K562 (cell line): ENCODE data around the gene C1QTNF12. TPM values are rescaled to one million over a fixed set of nuclear protein-coding genes. Genes with fewer than 3 reads are reported as not detected.
A peak's percentile ranks its signal among the peaks of the same experiment; 100 is the strongest.

Experiments used
- ATAC-seq: fragments of 200-7000 bp; cut with Tn5 transposase; 3 replicates; pipeline ENCODE4 v1.9.1; 2020; ENCODE audit warnings: moderate library complexity
- BruUV-seq: library from RNA; stranded (reverse); fragments of 400-500 nt; replicated peaks from 2 replicates; lab custom pipeline; 2021; lab: Mats Ljungman, UMichigan
- CTCF ChIA-PET: fragments of 300-600 bp; formaldehyde crosslinking; extraction: SDS; loops from one replicate; lab custom pipeline; 2021; ENCODE audit warnings: low intra/inter-chr PET ratio; lab: Yijun Ruan, JAX
- POLR2A ChIA-PET: fragments of 300-600, 350-650 bp; sonication (Branson Sonifier 250); formaldehyde crosslinking; extraction: SDS; loops from one replicate; lab custom pipeline; 2021; ENCODE audit warnings: antibody characterized with exemption, inconsistent platforms; lab: Yijun Ruan, JAX
- DNase-seq, 4 experiments: peaks; one replicate each; pipeline versions ENCODE4 v3.0.0 to v3.0.0-alpha.2; 2011 to 2018; ENCODE audit warnings: low spot score in 3 of 4, mixed read lengths in 3 of 4; ENCODE audit errors: extremely low read depth in 1 of 4
- FAIRE-seq: peaks from 2 replicates; lab custom pipeline; 2011; peaks lifted over from hg19 to GRCh38; lab: Jason Lieb, UNC
- H2AFZ ChIP-seq: 2 replicates; pipeline ENCODE4 v1.6.0; 2011; ENCODE audit warnings: low read depth, low read length, control low read depth, inconsistent platforms
- H3K27ac ChIP-seq: fragments of 200-600 bp; 3 replicates; pipeline ENCODE4 v1.8.0; 2011; ENCODE audit warnings: low read depth, mild to moderate bottlenecking, control low read depth, inconsistent platforms, low read length, moderate library complexity, mixed read lengths; ENCODE audit errors: extremely low read depth
- H3K27me3 ChIP-seq, 2 experiments: fragments of 300-600 bp in 1 of 2; 2 replicates in 1 of 2; 3 replicates in 1 of 2; pipeline versions ENCODE4 v1.6.0 to v1.8.0; 2011; ENCODE audit warnings: inconsistent platforms in 2 of 2, low read length in 2 of 2, mild to moderate bottlenecking in 1 of 2, mixed read lengths in 1 of 2, moderate library complexity in 1 of 2; ENCODE audit not compliant: control insufficient read depth in 2 of 2, insufficient read depth in 2 of 2
- H3K36me3 ChIP-seq: fragments of 300-600 bp; 3 replicates; pipeline ENCODE4 v1.8.0; 2011; ENCODE audit warnings: mild to moderate bottlenecking, low read length, inconsistent platforms; ENCODE audit not compliant: control insufficient read depth, insufficient read depth
- H3K4me1 ChIP-seq, 2 experiments: fragments of 200-600 bp in 1 of 2; replicated peaks in 1 of 2; 2 replicates in 1 of 2; 3 replicates in 1 of 2; pipeline versions ENCODE4 v1.5.1 to v1.8.0; 2011; ENCODE audit warnings: inconsistent platforms in 2 of 2, low read length in 2 of 2, mild to moderate bottlenecking in 1 of 2, mixed read lengths in 1 of 2, moderate library complexity in 1 of 2; ENCODE audit not compliant: control insufficient read depth in 2 of 2, insufficient read depth in 2 of 2
- H3K4me2 ChIP-seq: 2 replicates; pipeline ENCODE4 v1.6.1; 2011; ENCODE audit warnings: low read length, control low read depth, inconsistent platforms, mixed read lengths; ENCODE audit not compliant: insufficient read depth
- H3K4me3 ChIP-seq: fragments of 200-600 bp; sonication (generic), shearing (Covaris generic); 2 replicates; pipeline ENCODE4 v1.5.1; 2016; ENCODE audit warnings: control low read depth, inconsistent platforms
- H3K79me2 ChIP-seq: fragments of 200-600 bp; 3 replicates; pipeline ENCODE4 v1.8.0; 2011; ENCODE audit warnings: low read length, inconsistent platforms; ENCODE audit not compliant: control insufficient read depth, insufficient read depth
- H3K9ac ChIP-seq, 2 experiments: 2 replicates each; pipeline versions ENCODE4 v1.6.0 to v1.6.1; 2011; ENCODE audit warnings: low read depth in 2 of 2, low read length in 2 of 2, control low read depth in 1 of 2, inconsistent platforms in 1 of 2, mild to moderate bottlenecking in 1 of 2, mixed read lengths in 1 of 2; ENCODE audit not compliant: insufficient read depth in 1 of 2
- H3K9me1 ChIP-seq: one replicate; pipeline ENCODE4 v1.6.0; 2011; ENCODE audit warnings: inconsistent platforms, mild to moderate bottlenecking, low read length, moderate library complexity; ENCODE audit not compliant: control insufficient read depth, insufficient read depth
- H3K9me3 ChIP-seq: replicated peaks from 2 replicates; pipeline ENCODE4 v1.5.1; 2011; ENCODE audit warnings: low read depth, low read length, inconsistent platforms; ENCODE audit not compliant: control insufficient read depth, insufficient read depth
- H4K20me1 ChIP-seq: replicated peaks from 2 replicates; pipeline ENCODE4 v1.6.1; 2011; ENCODE audit warnings: low read length, inconsistent platforms, mixed read lengths; ENCODE audit not compliant: control insufficient read depth, insufficient read depth
- CBX3 ChIP-seq, 2 experiments: IDR thresholded peaks; 1 replicate in 1 of 2; 2 replicates in 1 of 2; pipeline ENCODE4 v1.6.1; 2012; ENCODE audit warnings: inconsistent platforms in 2 of 2, low read length in 2 of 2, borderline replicate concordance in 1 of 2, control low read depth in 1 of 2
- NR2C1 ChIP-seq, 2 experiments: fragments of 450-650 bp; IDR thresholded peaks; 2 replicates each; pipeline ENCODE4 v1.6.1; 2017; ENCODE audit warnings: mild to moderate bottlenecking in 2 of 2, antibody characterized with exemption in 1 of 2, inconsistent platforms in 1 of 2, missing compliant biosample characterization in 1 of 2, missing genetic modification characterization in 1 of 2
- SUPT5H ChIP-seq: fragments of 450-650 bp; IDR thresholded peaks from 2 replicates; pipeline ENCODE4 v1.6.1; 2016
- TRIM24 ChIP-seq, 2 experiments: fragments of 450-650 bp; IDR thresholded peaks; 2 replicates each; pipeline ENCODE4 v1.6.1; 2016
- TRIM28 ChIP-seq: fragments of 450-650 bp; IDR thresholded peaks from 2 replicates; pipeline ENCODE4 v1.6.1; 2017
- ZKSCAN8 ChIP-seq: fragments of 200-800 bp; sonication (Bioruptor generic); IDR thresholded peaks from 2 replicates; pipeline ENCODE4 v1.6.1; 2016; ENCODE audit warnings: missing genetic modification characterization, missing compliant biosample characterization
- ZNF280A ChIP-seq: fragments of 450-650 bp; IDR thresholded peaks from 2 replicates; pipeline ENCODE4 v1.6.1; 2018; ENCODE audit warnings: mild to moderate bottlenecking, low read depth; ENCODE audit not compliant: partially characterized antibody
- WGBS: fragments of 100-300 bp; shearing (Covaris generic); methylation state at CpG from one replicate; pipeline ENCODE4 v1.1.6; 2016; ENCODE audit warnings: low coverage, mixed read lengths; ENCODE audit not compliant: insufficient coverage; ENCODE audit errors: missing lambda C conversion rate; 5-methylcytosine and 5-hydroxymethylcytosine counted together
- in situ Hi-C: fragments of 300-500 bp; cut with MboI; formaldehyde crosslinking; loops from 4 replicates; pipeline ENCODE4 v1.15.0; 2018; ENCODE audit warnings: inconsistent platforms, mixed read lengths
- intact Hi-C: fragments of 100-400 bp; cut with micrococcal nuclease; formaldehyde crosslinking; loops from 2 replicates; pipeline ENCODE4 v1.14.2; 2022
- polyA plus RNA-seq, 8 experiments: library from polyadenylated mRNA; depleted of rRNA in 4 of 8; stranded (reverse) in 5 of 8; unstranded in 3 of 8; fragments of >200 nt; fragmentation: Nextera tagmentation in 2 of 8; fragmentation: Illumina TruSeq in 1 of 8; extraction: Ambion mirVana in 2 of 8; extraction: Trizol in 1 of 8; gene quantifications; 2 replicates each; pipeline versions ENCODE4 v1.2.1 to v1.2.3, GENCODE V29; 2011 to 2014; ENCODE audit warnings: inconsistent platforms in 1 of 8, missing spikeins in 1 of 8
- total RNA-seq, 7 experiments: library from RNA; depleted of rRNA in 6 of 7; stranded (reverse); fragments of >200 nt in 6 of 7; fragmentation: Illumina TruSeq in 2 of 7; extraction: Trizol in 2 of 7; gene quantifications; 2 replicates each; pipeline versions ENCODE4 v1.2.1 to v1.2.3, GENCODE V29; 2011 to 2021; ENCODE audit warnings: low replicate concordance in 1 of 7
- TF ChIP-seq, protein P1 (sequence below): fragments of 200-600 bp; sonication (generic); IDR thresholded peaks from one replicate; pipeline ENCODE4 v1.6.1; 2012; ENCODE audit warnings: mild to moderate bottlenecking, low read depth, low read length, inconsistent platforms

The C1QTNF12 gene
- total and polyA plus RNA-seq, 9 of the 15 experiments (the other 6 are each of a cell fraction or from before 2014, with no cell fraction given) = 0.11 to 4.3 (median 0.93) TPM; not detected in 3

DNA sequence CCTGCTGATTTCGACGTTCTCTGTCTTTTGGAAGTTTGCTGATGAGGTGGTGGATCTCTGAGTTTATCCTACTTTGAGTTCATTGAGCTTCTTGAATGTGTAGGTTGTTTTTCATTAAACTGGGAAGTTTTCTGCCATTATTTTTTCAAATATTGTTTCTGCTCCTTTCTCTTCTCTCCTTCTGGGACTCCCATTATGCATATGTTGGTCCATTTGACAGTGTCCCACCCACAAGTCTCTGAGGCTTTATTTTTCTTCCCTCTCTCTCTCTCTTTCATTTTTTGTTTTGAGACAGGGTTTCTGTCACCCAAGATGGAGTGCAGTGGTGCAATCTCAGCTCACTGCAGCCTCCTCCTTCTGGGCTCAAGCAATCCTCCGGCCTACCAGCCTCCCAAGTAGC is 51.8 kb downstream of the C1QTNF12 start:
- no peak overlapping the region for H3K9ac ChIP-seq
- H3K79me2 ChIP-seq = no peaks in the 10 kb centered on the region
- DNase-seq (no peak), FAIRE-seq (no peak)
- POLR2A ChIA-PET = no interaction called here
- intact Hi-C loops = no loop called here
- in situ Hi-C loops = no loop called here
- no peak overlapping the region for H3K27ac ChIP-seq
- H3K4me1 ChIP-seq = peaks cover 0 to 29% of the 10 kb centered on the region in 2 experiments; a peak in 2 of 5 replicates
- H3K36me3 ChIP-seq = no peaks in the 10 kb centered on the region
- no peaks in the 10 kb centered on the region for H3K9me1 ChIP-seq
- TF ChIP-seq, protein P1, sequence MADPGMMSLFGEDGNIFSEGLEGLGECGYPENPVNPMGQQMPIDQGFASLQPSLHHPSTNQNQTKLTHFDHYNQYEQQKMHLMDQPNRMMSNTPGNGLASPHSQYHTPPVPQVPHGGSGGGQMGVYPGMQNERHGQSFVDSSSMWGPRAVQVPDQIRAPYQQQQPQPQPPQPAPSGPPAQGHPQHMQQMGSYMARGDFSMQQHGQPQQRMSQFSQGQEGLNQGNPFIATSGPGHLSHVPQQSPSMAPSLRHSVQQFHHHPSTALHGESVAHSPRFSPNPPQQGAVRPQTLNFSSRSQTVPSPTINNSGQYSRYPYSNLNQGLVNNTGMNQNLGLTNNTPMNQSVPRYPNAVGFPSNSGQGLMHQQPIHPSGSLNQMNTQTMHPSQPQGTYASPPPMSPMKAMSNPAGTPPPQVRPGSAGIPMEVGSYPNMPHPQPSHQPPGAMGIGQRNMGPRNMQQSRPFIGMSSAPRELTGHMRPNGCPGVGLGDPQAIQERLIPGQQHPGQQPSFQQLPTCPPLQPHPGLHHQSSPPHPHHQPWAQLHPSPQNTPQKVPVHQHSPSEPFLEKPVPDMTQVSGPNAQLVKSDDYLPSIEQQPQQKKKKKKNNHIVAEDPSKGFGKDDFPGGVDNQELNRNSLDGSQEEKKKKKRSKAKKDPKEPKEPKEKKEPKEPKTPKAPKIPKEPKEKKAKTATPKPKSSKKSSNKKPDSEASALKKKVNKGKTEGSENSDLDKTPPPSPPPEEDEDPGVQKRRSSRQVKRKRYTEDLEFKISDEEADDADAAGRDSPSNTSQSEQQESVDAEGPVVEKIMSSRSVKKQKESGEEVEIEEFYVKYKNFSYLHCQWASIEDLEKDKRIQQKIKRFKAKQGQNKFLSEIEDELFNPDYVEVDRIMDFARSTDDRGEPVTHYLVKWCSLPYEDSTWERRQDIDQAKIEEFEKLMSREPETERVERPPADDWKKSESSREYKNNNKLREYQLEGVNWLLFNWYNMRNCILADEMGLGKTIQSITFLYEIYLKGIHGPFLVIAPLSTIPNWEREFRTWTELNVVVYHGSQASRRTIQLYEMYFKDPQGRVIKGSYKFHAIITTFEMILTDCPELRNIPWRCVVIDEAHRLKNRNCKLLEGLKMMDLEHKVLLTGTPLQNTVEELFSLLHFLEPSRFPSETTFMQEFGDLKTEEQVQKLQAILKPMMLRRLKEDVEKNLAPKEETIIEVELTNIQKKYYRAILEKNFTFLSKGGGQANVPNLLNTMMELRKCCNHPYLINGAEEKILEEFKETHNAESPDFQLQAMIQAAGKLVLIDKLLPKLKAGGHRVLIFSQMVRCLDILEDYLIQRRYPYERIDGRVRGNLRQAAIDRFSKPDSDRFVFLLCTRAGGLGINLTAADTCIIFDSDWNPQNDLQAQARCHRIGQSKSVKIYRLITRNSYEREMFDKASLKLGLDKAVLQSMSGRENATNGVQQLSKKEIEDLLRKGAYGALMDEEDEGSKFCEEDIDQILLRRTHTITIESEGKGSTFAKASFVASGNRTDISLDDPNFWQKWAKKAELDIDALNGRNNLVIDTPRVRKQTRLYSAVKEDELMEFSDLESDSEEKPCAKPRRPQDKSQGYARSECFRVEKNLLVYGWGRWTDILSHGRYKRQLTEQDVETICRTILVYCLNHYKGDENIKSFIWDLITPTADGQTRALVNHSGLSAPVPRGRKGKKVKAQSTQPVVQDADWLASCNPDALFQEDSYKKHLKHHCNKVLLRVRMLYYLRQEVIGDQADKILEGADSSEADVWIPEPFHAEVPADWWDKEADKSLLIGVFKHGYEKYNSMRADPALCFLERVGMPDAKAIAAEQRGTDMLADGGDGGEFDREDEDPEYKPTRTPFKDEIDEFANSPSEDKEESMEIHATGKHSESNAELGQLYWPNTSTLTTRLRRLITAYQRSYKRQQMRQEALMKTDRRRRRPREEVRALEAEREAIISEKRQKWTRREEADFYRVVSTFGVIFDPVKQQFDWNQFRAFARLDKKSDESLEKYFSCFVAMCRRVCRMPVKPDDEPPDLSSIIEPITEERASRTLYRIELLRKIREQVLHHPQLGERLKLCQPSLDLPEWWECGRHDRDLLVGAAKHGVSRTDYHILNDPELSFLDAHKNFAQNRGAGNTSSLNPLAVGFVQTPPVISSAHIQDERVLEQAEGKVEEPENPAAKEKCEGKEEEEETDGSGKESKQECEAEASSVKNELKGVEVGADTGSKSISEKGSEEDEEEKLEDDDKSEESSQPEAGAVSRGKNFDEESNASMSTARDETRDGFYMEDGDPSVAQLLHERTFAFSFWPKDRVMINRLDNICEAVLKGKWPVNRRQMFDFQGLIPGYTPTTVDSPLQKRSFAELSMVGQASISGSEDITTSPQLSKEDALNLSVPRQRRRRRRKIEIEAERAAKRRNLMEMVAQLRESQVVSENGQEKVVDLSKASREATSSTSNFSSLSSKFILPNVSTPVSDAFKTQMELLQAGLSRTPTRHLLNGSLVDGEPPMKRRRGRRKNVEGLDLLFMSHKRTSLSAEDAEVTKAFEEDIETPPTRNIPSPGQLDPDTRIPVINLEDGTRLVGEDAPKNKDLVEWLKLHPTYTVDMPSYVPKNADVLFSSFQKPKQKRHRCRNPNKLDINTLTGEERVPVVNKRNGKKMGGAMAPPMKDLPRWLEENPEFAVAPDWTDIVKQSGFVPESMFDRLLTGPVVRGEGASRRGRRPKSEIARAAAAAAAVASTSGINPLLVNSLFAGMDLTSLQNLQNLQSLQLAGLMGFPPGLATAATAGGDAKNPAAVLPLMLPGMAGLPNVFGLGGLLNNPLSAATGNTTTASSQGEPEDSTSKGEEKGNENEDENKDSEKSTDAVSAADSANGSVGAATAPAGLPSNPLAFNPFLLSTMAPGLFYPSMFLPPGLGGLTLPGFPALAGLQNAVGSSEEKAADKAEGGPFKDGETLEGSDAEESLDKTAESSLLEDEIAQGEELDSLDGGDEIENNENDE = no peak
- TF ChIP-seq SUPT5H = no peak
- peak; percentile 92 for TF ChIP-seq TRIM28
- TF ChIP-seq ZNF280A = peak; percentile 22
- TF ChIP-seq CBX3 (IDR thresholded peaks at IDR 0.05; ENCODE audit: borderline replicate concordance in 1 of 2, low read length in 2 of 2) = peak in 1 of 2 experiments; percentile 87; a peak in 2 of 3 replicates
- peak in 1 of 2 experiments; percentile 39; a peak in 1 of 4 replicates for TF ChIP-seq TRIM24 (IDR thresholded peaks at IDR 0.05)
- no peak for TF ChIP-seq ZKSCAN8
- TF ChIP-seq NR2C1 (IDR thresholded peaks at IDR 0.05) = no peak
- TF ChIP-seq NR2C1 (tag; IDR thresholded peaks at IDR 0.05) = no peak
- TF ChIP-seq, all 486 proteins: peak for 4
- H3K4me3 ChIP-seq = no peak overlapping the region
- H3K9me3 ChIP-seq = peaks cover 6% of the 10 kb centered on the region; the same call in 1 of the 2 replicates
- no peaks in the 10 kb centered on the region; a peak in 2 of 5 replicates for H3K27me3 ChIP-seq
- no peak overlapping the region for H3K4me2 ChIP-seq
- no peak for ATAC-seq
- no TSS peak for BruUV-seq
- H4K20me1 ChIP-seq = no peaks in the 10 kb centered on the region
- CTCF ChIA-PET = no interaction called here
- 25% methylated on average over 3 of the region's 3 CpGs for whole genome bisulfite sequencing
- no peak overlapping the region for H2AFZ ChIP-seq
